ENCODE data around the gene HOXA6. TPM values are rescaled to one million over a fixed set of nuclear protein-coding genes. Genes with fewer than 3 reads are reported as not detected.
A peak's percentile ranks its signal among the peaks of the same experiment; 100 is the strongest.

The HOXA6 gene
- total and polyA plus RNA-seq, 2 donors from 2014 or later: 1.1 to 22.0 TPM

GRCh38 chr7:27194002-27194352 is 46.4 kb upstream of the HOXA6 start:
- intact Hi-C loops (cut with DNase I): no loop called here
- DNase-seq (peak in 1 of 5 donors; percentile 48), FAIRE-seq (no peak)

DNA sequence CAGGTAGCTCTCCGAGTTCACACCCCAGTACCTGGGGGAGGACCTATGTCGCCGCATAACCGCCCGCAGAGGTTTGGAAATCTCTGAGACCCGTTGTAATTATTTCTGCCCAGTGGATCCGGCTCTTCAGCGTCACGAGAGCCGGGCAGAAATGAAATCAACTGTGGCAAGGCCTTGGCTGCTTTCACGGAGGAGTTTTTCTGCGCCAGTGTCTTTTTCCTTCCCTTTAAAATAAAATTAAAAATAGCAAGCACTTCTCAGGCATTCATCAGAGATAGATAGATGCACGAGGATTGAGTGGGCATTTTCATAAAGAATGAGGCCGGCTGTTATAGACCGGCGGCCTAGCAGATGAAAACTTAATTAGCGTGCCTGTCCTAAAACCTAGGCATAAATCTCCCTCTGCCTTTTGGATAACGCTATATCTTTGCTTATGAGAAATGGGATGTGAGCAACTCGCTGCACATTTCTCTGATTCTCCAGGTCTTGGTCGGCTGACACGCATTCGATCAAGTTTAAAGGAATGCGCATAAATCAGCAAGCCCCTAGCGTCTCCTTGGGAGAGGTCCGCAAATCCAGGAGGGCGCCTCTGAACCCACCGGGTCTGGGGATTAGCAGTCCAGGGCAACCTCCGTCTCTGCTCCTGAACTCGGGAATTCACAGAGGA is 45.9 kb upstream of the HOXA6 start:
- Histone ChIP-seq H3K4me3 (ENCODE audit: low read length in 3 of 3) (peak overlapping the region in 1 of 3 donors; percentile 32), H3K9me3 (ENCODE audit: control insufficient read depth in 2 of 3, insufficient read depth in 1 of 3, low read length in 3 of 3) (no peaks in the 10 kb centered on the region), H3K9ac (ENCODE audit: low read length in 3 of 3) (no peak overlapping the region), H3K27ac (ENCODE audit: low read depth in 2 of 2, low read length in 2 of 2) (no peak overlapping the region), H3K4me1 (ENCODE audit: control insufficient read depth in 2 of 3, insufficient read depth in 2 of 3, low read depth in 1 of 3, low read length in 3 of 3) (no peaks in the 10 kb centered on the region), H3K36me3 (ENCODE audit: control insufficient read depth in 2 of 3, insufficient read depth in 3 of 3, low read length in 3 of 3) (no peaks in the 10 kb centered on the region), H3K27me3 (ENCODE audit: control insufficient read depth, insufficient read depth, low read length) (peaks cover 68% of the 10 kb centered on the region)
- DNase-seq (peak; percentile 37 to 73 (median 50)), FAIRE-seq (no peak)
- intact Hi-C loops (cut with DNase I): no loop called here
- TF ChIP-seq, protein P1, sequence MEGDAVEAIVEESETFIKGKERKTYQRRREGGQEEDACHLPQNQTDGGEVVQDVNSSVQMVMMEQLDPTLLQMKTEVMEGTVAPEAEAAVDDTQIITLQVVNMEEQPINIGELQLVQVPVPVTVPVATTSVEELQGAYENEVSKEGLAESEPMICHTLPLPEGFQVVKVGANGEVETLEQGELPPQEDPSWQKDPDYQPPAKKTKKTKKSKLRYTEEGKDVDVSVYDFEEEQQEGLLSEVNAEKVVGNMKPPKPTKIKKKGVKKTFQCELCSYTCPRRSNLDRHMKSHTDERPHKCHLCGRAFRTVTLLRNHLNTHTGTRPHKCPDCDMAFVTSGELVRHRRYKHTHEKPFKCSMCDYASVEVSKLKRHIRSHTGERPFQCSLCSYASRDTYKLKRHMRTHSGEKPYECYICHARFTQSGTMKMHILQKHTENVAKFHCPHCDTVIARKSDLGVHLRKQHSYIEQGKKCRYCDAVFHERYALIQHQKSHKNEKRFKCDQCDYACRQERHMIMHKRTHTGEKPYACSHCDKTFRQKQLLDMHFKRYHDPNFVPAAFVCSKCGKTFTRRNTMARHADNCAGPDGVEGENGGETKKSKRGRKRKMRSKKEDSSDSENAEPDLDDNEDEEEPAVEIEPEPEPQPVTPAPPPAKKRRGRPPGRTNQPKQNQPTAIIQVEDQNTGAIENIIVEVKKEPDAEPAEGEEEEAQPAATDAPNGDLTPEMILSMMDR (IDR thresholded peaks at IDR 0.05; ENCODE audit: borderline replicate concordance, extremely low read depth, insufficient read depth): no peak

More at GRCh38 chr7:27194002-27194352, 46.4 kb upstream of the HOXA6 start:
- Histone ChIP-seq H3K4me3 (ENCODE audit: low read length in 3 of 3) (no peak overlapping the region), H3K4me1 (ENCODE audit: control insufficient read depth in 2 of 3, insufficient read depth in 2 of 3, low read depth in 1 of 3, low read length in 3 of 3) (no peaks in the 10 kb centered on the region), H3K9me3 (ENCODE audit: control insufficient read depth in 2 of 3, insufficient read depth in 1 of 3, low read length in 3 of 3) (no peaks in the 10 kb centered on the region), H3K27ac (ENCODE audit: low read depth in 2 of 2, low read length in 2 of 2) (no peak overlapping the region), H3K36me3 (ENCODE audit: control insufficient read depth in 2 of 3, insufficient read depth in 3 of 3, low read length in 3 of 3) (no peaks in the 10 kb centered on the region), H3K9ac (ENCODE audit: low read length in 3 of 3) (no peak overlapping the region), H3K27me3 (ENCODE audit: control insufficient read depth, insufficient read depth, low read length) (peaks cover 73% of the 10 kb centered on the region)
- TF ChIP-seq, protein P1 (IDR thresholded peaks at IDR 0.05; ENCODE audit: borderline replicate concordance, extremely low read depth, insufficient read depth): no peak

GRCh38 chr7:27192546-27193334 is 45.2 kb upstream of the HOXA6 start:
- Histone ChIP-seq H3K9me3 (ENCODE audit: control insufficient read depth in 2 of 3, insufficient read depth in 1 of 3, low read length in 3 of 3) (no peaks in the 10 kb centered on the region), H3K27ac (ENCODE audit: low read depth in 2 of 2, low read length in 2 of 2) (no peak overlapping the region), H3K9ac (ENCODE audit: low read length in 3 of 3) (no peak overlapping the region), H3K4me3 (ENCODE audit: low read length in 3 of 3) (peak overlapping the region in 1 of 3 donors; percentile 32), H3K4me1 (ENCODE audit: control insufficient read depth in 2 of 3, insufficient read depth in 2 of 3, low read depth in 1 of 3, low read length in 3 of 3) (peaks cover 0 to 2% (median 0%) of the 10 kb centered on the region in 3 donors), H3K27me3 (ENCODE audit: control insufficient read depth, insufficient read depth, low read length) (peaks cover 60% of the 10 kb centered on the region), H3K36me3 (ENCODE audit: control insufficient read depth in 2 of 3, insufficient read depth in 3 of 3, low read length in 3 of 3) (no peaks in the 10 kb centered on the region)
- intact Hi-C loops (cut with DNase I): no loop called here
- DNase-seq (peak in 4 of 5 donors; percentile 45 to 81 (median 63)), FAIRE-seq (no peak)
- TF ChIP-seq, protein P1 (IDR thresholded peaks at IDR 0.05; ENCODE audit: borderline replicate concordance, extremely low read depth, insufficient read depth): no peak

Measured in kidney (tissue), 14 donors.